HK-2 (cell line): ENCODE results near the gene GAD1.

Experiments used
- DNase-seq: peaks from one replicate; pipeline ENCODE4 v3.0.0-alpha.2; 2018; ENCODE audit not compliant: unreplicated experiment

GAD1 gene

GRCh38 chr2:170818036-170818751, 1.5 kb downstream of the GAD1 start:
- DNase-seq = no peak

GRCh38 chr2:170818752-170819470, 2.2 kb downstream of the GAD1 start:
- no peak for DNase-seq

- DNase-seq = no peak
Measured at GRCh38 chr2:170819680-170820664, 3.3 kb downstream of the GAD1 start.

- DNase-seq = no peak
Measured at GRCh38 chr2:170820757-170821530, 4.3 kb downstream of the GAD1 start.

- DNase-seq = no peak
Measured at GRCh38 chr2:170821531-170822289, 5.0 kb downstream of the GAD1 start.

- DNase-seq = no peak
Measured at GRCh38 chr2:170822290-170823087, 5.8 kb downstream of the GAD1 start.

- no peak for DNase-seq
Measured at GRCh38 chr2:170823088-170823897, 6.6 kb downstream of the GAD1 start.

- DNase-seq = no peak
Measured at GRCh38 chr2:170823898-170824215, 7.2 kb downstream of the GAD1 start.

- DNase-seq = no peak
Measured at GRCh38 chr2:170824526-170825015, 7.9 kb downstream of the GAD1 start.

- no peak for DNase-seq
Measured at GRCh38 chr2:170827841-170828532, 11.3 kb downstream of the GAD1 start.

- DNase-seq = no peak
Measured at GRCh38 chr2:170828533-170828916, 11.8 kb downstream of the GAD1 start.

- no peak for DNase-seq
Measured at GRCh38 chr2:170829036-170829435, 12.3 kb downstream of the GAD1 start.

GRCh38 chr2:170830166-170830565, 13.5 kb downstream of the GAD1 start:
- DNase-seq = no peak

GRCh38 chr2:170831115-170831514, 14.4 kb downstream of the GAD1 start:
- no peak for DNase-seq

- no peak for DNase-seq
Measured at GRCh38 chr2:170836027-170836426, 19.3 kb downstream of the GAD1 start.

- no peak for DNase-seq
Measured at GRCh38 chr2:170840717-170841210, 24.1 kb downstream of the GAD1 start.

GRCh38 chr2:170842785-170843184, 26.1 kb downstream of the GAD1 start:
- DNase-seq = no peak

- DNase-seq = peak; percentile 10
Measured at GRCh38 chr2:170843656-170844055, 27.0 kb downstream of the GAD1 start.
